Gastrocnemius medialis (tissue), 4 donors: ENCODE results near the gene ENTPD5. TPM values are rescaled to one million over a fixed set of nuclear protein-coding genes. Genes with fewer than 3 reads are reported as not detected.
"Not testable (repeated sequence)": the region's sequence is repeated elsewhere in the genome, so short reads cannot be mapped to it uniquely, and the experiment has no call there.

ENCODE experiments used
- ATAC-seq, 2 donors: fragments of 150-250 bp; one replicate each; pipeline ENCODE4 v1.9.1; 2016
- DNase-seq, 2 donors: peaks; one replicate each; pipeline ENCODE4 v3.0.0-alpha.2; 2019
- H3K27ac ChIP-seq, 4 donors: fragments of 200-600 bp; sonication (generic); 1 replicate in 1 of 4; 2 replicates in 3 of 4; pipeline ENCODE4 v1.5.1; 2016 to 2018; ENCODE audit warnings: mild to moderate bottlenecking in 2 of 4, moderate library complexity in 1 of 4
- H3K27me3 ChIP-seq, 3 donors: fragments of 200-600 bp; sonication (generic) in 2 of 3; 1 replicate in 1 of 3; 2 replicates in 2 of 3; pipeline versions ENCODE4 v1.5.1 to v1.6.0; 2016 to 2019; ENCODE audit warnings: mild to moderate bottlenecking in 1 of 3, moderate library complexity in 1 of 3
- H3K36me3 ChIP-seq, 2 donors: fragments of 200-600 bp; sonication (generic) in 1 of 2; one replicate each; pipeline ENCODE4 v1.5.1; 2017 to 2018
- H3K4me1 ChIP-seq, 2 donors: fragments of 200-600 bp; sonication (generic) in 1 of 2; one replicate each; pipeline ENCODE4 v1.5.1; 2016 to 2017; ENCODE audit warnings: mild to moderate bottlenecking in 2 of 2
- H3K4me3 ChIP-seq, 4 donors: fragments of 200-600 bp; sonication (generic) in 3 of 4; 1 replicate in 1 of 4; 2 replicates in 3 of 4; pipeline ENCODE4 v1.5.1; 2016 to 2019; ENCODE audit warnings: mild to moderate bottlenecking in 2 of 4
- H3K9me3 ChIP-seq, 3 donors: fragments of 200-600 bp; sonication (generic) in 2 of 3; 1 replicate in 1 of 3; 2 replicates in 2 of 3; pipeline ENCODE4 v1.5.1; 2016 to 2019
- POLR2A ChIP-seq, 2 donors: fragments of 450-650 bp; IDR thresholded peaks; one replicate each; pipeline ENCODE4 v1.6.1; 2017; ENCODE audit warnings: antibody characterized with exemption in 2 of 2, mild to moderate bottlenecking in 2 of 2, moderate library complexity in 2 of 2
- in situ Hi-C, 4 donors: fragments of 200-750 bp; cut with MboI; loops; one replicate each; pipeline versions ENCODE4 v1.15.0 to v1.8.0; 2017; ENCODE audit warnings: low sequenced_read_pairs in 4 of 4
- intact Hi-C: fragments of 100-400 bp; cut with DNase I; formaldehyde crosslinking; loops from one replicate; pipeline ENCODE4 v1.15.1; 2023; ENCODE audit warnings: low total_unique reads
- total RNA-seq, 4 donors: library from RNA; depleted of rRNA; stranded (reverse); fragments of >200 nt; gene quantifications; one replicate each; pipeline versions ENCODE4 v1.1.0 to v1.2.3, GENCODE V29; 2016
- TF ChIP-seq, protein P1 (sequence below), 5 experiments: fragments of 450-650 bp in 3 of 5; fragments of 200-600 bp in 2 of 5; sonication (generic) in 2 of 5; IDR thresholded peaks in 4 of 5; conservative IDR thresholded peaks in 1 of 5; 1 replicate in 4 of 5; 2 replicates in 1 of 5; pipeline ENCODE4 v1.5.1; 2016 to 2019; ENCODE audit warnings: antibody characterized with exemption in 5 of 5, mild to moderate bottlenecking in 3 of 5, moderate library complexity in 3 of 5

ENTPD5 gene
- total RNA-seq, 4 donors from 2014 or later, result 5.4 to 10.2 (median 7.3) TPM

DNA sequence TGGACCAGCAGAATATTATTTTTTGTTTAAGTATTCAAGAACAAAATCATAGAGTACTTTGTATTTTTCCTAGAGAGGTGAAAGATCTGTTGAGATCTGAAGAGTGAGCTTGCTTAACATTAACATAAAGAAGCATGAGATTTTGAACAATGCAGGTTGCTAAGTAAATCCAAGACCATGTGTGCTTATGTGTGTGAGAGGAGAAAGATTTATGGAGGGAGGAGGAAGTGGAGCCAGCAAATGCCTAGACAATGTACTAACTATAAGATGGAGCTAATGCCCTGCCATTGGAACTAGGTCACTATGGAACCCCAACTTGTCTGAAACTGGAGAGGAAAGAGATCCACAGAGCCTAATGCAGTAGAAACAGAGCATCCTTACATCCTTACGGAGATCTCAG, 82.5 kb downstream of the ENTPD5 start:
- peaks cover 0 to 3% of the 10 kb centered on the region in 2 donors for H3K4me1 ChIP-seq
- intact Hi-C loops, result no loop called here
- in situ Hi-C loops, result no loop called here
- no peak overlapping the region for H3K4me3 ChIP-seq
- no peak for TF ChIP-seq POLR2A (IDR thresholded peaks at IDR 0.05)
- TF ChIP-seq, protein P1, sequence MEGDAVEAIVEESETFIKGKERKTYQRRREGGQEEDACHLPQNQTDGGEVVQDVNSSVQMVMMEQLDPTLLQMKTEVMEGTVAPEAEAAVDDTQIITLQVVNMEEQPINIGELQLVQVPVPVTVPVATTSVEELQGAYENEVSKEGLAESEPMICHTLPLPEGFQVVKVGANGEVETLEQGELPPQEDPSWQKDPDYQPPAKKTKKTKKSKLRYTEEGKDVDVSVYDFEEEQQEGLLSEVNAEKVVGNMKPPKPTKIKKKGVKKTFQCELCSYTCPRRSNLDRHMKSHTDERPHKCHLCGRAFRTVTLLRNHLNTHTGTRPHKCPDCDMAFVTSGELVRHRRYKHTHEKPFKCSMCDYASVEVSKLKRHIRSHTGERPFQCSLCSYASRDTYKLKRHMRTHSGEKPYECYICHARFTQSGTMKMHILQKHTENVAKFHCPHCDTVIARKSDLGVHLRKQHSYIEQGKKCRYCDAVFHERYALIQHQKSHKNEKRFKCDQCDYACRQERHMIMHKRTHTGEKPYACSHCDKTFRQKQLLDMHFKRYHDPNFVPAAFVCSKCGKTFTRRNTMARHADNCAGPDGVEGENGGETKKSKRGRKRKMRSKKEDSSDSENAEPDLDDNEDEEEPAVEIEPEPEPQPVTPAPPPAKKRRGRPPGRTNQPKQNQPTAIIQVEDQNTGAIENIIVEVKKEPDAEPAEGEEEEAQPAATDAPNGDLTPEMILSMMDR (IDR thresholded peaks at IDR 0.05 in 4 of 5, conservative IDR thresholded peaks at IDR 0.05 in 1 of 5), result no peak
- H3K27ac ChIP-seq, result no peak overlapping the region
- H3K27me3 ChIP-seq, result no peaks in the 10 kb centered on the region
- H3K9me3 ChIP-seq, result no peaks in the 10 kb centered on the region
- DNase-seq, result no peak
- ATAC-seq, result no peak
- peaks cover 0 to 59% of the 10 kb centered on the region in 2 donors for H3K36me3 ChIP-seq

DNA sequence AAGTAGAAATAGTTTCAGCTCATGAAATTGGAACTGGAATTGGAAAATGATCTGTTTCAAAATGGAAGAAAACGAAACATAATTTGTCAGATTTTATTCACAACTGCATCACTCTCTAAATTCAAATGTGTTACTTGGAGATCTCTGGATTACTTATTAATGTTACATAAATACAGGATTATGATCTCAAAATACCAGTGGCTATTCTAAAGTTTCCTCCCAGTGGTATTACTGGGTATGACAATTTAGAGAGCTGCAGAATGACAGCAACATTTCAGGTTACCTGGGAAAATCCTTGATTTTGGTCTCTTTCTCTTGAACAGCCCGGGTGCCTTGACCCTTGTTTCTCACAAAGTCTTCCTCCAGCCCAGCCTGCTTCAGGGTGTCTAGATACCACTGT, 83.4 kb downstream of the ENTPD5 start:
- Histone ChIP-seq H3K4me1 (peaks cover 0 to 3% of the 10 kb centered on the region in 2 donors), H3K36me3 (peaks cover 0 to 68% of the 10 kb centered on the region in 2 donors), H3K9me3 (no peaks in the 10 kb centered on the region), H3K27me3 (no peaks in the 10 kb centered on the region), H3K27ac (no peak overlapping the region), H3K4me3 (no peak overlapping the region)
- ATAC-seq (no peak), DNase-seq (no peak)
- in situ Hi-C loops (no loop called here), intact Hi-C loops (no loop called here)
- no peak for TF ChIP-seq POLR2A (IDR thresholded peaks at IDR 0.05)
- TF ChIP-seq, protein P1 (IDR thresholded peaks at IDR 0.05 in 4 of 5, conservative IDR thresholded peaks at IDR 0.05 in 1 of 5), result no peak

DNA sequence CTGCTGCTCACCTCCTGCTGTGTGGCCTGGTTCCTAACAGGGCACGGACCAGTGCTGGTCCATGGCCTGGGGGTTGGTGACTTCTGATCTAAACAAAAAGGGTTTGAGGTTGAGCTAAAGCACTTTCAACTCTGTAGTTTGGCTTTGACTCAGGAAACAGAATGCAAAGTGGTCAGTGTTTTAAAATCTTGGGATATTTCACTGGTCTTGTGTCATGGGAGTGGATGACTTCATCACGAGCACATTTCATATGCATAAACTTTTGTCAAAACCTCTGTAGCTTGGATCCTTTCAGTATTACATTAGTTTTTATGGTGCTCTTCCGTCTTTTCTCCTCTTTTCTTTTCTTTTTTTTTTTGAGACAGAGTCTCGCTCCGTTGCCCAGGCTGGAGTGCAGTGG, 94.8 kb downstream of the ENTPD5 start:
- Histone ChIP-seq H3K9me3 (no peaks in the 10 kb centered on the region), H3K27me3 (no peaks in the 10 kb centered on the region), H3K4me3 (no peak overlapping the region), H3K4me1 (no peaks in the 10 kb centered on the region), H3K27ac (no peak overlapping the region), H3K36me3 (peaks cover 0 to 83% of the 10 kb centered on the region in 2 donors)
- no peak for TF ChIP-seq POLR2A (IDR thresholded peaks at IDR 0.05)
- TF ChIP-seq, protein P1 (IDR thresholded peaks at IDR 0.05 in 4 of 5, conservative IDR thresholded peaks at IDR 0.05 in 1 of 5), result no peak
- DNase-seq, result no peak
- ATAC-seq, result no peak
- in situ Hi-C loops (no loop called here), intact Hi-C loops (no loop called here)

DNA sequence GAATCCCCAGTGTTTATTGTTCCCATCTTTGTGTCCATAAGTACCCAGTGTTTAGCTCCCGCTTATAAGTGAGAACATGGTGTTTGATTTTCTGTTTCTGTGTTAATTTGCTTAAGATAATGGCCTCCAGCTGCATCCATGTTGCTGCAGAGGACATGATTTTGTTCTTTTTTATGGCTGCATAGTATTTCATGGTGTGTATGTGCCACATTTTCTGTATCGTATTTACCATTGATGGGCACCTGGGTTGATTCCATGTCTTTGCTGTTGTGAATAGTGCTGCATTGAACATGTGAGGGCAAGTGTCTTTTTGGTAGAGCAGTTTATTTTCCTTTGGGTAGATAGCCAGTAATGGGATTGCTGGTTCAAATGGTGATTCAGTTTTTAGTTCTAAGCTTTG, 99.6 kb downstream of the ENTPD5 start:
- H3K36me3 ChIP-seq, result peaks cover 0 to 37% of the 10 kb centered on the region in 2 donors
- H3K27ac ChIP-seq, H3K4me3 ChIP-seq, H3K9me3 ChIP-seq, intact Hi-C loops, H3K27me3 ChIP-seq, in situ Hi-C loops, H3K4me1 ChIP-seq, ATAC-seq, DNase-seq: not testable (repeated sequence)

DNA sequence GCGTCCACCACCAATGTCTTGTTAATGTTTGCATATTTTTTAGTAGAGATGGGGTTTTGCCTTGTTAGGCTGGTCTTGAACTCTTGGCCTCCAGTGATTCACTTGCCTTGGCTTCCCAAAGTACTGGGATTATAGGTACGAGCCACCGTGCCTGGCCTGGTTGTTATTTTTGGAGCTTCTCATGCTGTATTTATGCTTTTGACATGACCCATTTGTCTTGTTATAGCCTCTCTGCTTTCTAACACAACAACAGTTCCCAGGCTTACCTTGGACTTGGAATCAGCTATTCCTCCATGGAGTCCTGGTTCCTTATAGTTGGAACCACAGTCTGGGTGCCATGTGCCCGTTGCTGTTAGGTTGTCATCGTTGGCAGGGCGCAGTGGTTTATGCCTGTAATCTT, 102.8 kb downstream of the ENTPD5 start:
- Histone ChIP-seq H3K4me3 (no peak overlapping the region), H3K27ac (peak overlapping the region in 1 of 4 donors; percentile 20), H3K36me3 (peaks cover 0 to 21% of the 10 kb centered on the region in 2 donors), H3K27me3 (no peaks in the 10 kb centered on the region), H3K9me3 (no peaks in the 10 kb centered on the region), H3K4me1 (no peaks in the 10 kb centered on the region)
- DNase-seq, result no peak
- intact Hi-C loops (no loop called here), in situ Hi-C loops (no loop called here)
- TF ChIP-seq, protein P1 (IDR thresholded peaks at IDR 0.05 in 4 of 5, conservative IDR thresholded peaks at IDR 0.05 in 1 of 5), result no peak
- no peak for TF ChIP-seq POLR2A (IDR thresholded peaks at IDR 0.05)
- no peak for ATAC-seq
